Measurements from ENCODE around the gene STK32C. TPM values are rescaled to one million over a fixed set of nuclear protein-coding genes. Genes with fewer than 3 reads are reported as not detected.

STK32C gene
- total RNA-seq, 1 donor from 2014 or later: 13.6 TPM

GRCh38 chr10:132225849-132226205, 81.9 kb downstream of the STK32C start:
- FAIRE-seq: no peak

GRCh38 chr10:132225073-132225848, 82.5 kb downstream of the STK32C start:
- Histone ChIP-seq H2AFZ (ENCODE audit: low read depth, low read length) (no peak overlapping the region), H3K79me2 (ENCODE audit: insufficient read depth, low read length) (no peaks in the 10 kb centered on the region), H4K20me1 (ENCODE audit: insufficient read depth, low read length) (no peaks in the 10 kb centered on the region), H3K27me3 (ENCODE audit: insufficient read depth, low read length) (no peaks in the 10 kb centered on the region), H3K36me3 (ENCODE audit: insufficient read depth, low read length) (no peaks in the 10 kb centered on the region), H3K4me1 (ENCODE audit: insufficient read depth, low read length) (no peaks in the 10 kb centered on the region), H3K4me2 (ENCODE audit: low read length) (no peak overlapping the region), H3K27ac (ENCODE audit: low read depth, low read length) (no peak overlapping the region), H3K9me3 (ENCODE audit: insufficient read depth, low read depth, low read length) (no peaks in the 10 kb centered on the region), H3K9ac (ENCODE audit: low read length) (no peak overlapping the region), H3K4me3 (ENCODE audit: insufficient read depth, low read depth, low read length) (no peak overlapping the region)
- DNase-seq (ENCODE audit: low read depth) (no peak), FAIRE-seq (no peak)
- Mint-ChIP-seq H3K4me3 (ENCODE audit: unreplicated experiment) (no peak overlapping the region), H3K27me3 (ENCODE audit: low read depth, unreplicated experiment) (peaks cover 6% of the 10 kb centered on the region), H3K27ac (ENCODE audit: unreplicated experiment) (no peak overlapping the region), H3K36me3 (ENCODE audit: low read depth, unreplicated experiment) (peaks cover 12% of the 10 kb centered on the region), H3K4me1 (ENCODE audit: low read depth, unreplicated experiment) (peaks cover 2% of the 10 kb centered on the region), H3K9me3 (ENCODE audit: unreplicated experiment) (no peaks in the 10 kb centered on the region)
- TF ChIP-seq EZH2 (IDR thresholded peaks at IDR 0.05; ENCODE audit: insufficient read depth, low read length): no peak
- TF ChIP-seq CTCF (IDR thresholded peaks at IDR 0.05; ENCODE audit: insufficient read depth, low read depth, low read length): no peak

More at GRCh38 chr10:132225849-132226205, 81.9 kb downstream of the STK32C start:
- Histone ChIP-seq H3K79me2 (ENCODE audit: insufficient read depth, low read length) (no peaks in the 10 kb centered on the region), H4K20me1 (ENCODE audit: insufficient read depth, low read length) (no peaks in the 10 kb centered on the region), H3K9ac (ENCODE audit: low read length) (no peak overlapping the region), H3K36me3 (ENCODE audit: insufficient read depth, low read length) (no peaks in the 10 kb centered on the region), H3K27ac (ENCODE audit: low read depth, low read length) (no peak overlapping the region), H3K4me2 (ENCODE audit: low read length) (no peak overlapping the region), H3K4me3 (ENCODE audit: insufficient read depth, low read depth, low read length) (no peak overlapping the region), H2AFZ (ENCODE audit: low read depth, low read length) (no peak overlapping the region), H3K27me3 (ENCODE audit: insufficient read depth, low read length) (no peaks in the 10 kb centered on the region), H3K4me1 (ENCODE audit: insufficient read depth, low read length) (no peaks in the 10 kb centered on the region), H3K9me3 (ENCODE audit: insufficient read depth, low read depth, low read length) (no peaks in the 10 kb centered on the region)
- no peak overlapping the region for H3K27ac Mint-ChIP-seq (ENCODE audit: unreplicated experiment)
- H3K27me3 Mint-ChIP-seq (ENCODE audit: low read depth, unreplicated experiment): peaks cover 3% of the 10 kb centered on the region
- DNase-seq (ENCODE audit: low read depth): no peak
- peaks cover 2% of the 10 kb centered on the region for H3K4me1 Mint-ChIP-seq (ENCODE audit: low read depth, unreplicated experiment)
- TF ChIP-seq EZH2 (IDR thresholded peaks at IDR 0.05; ENCODE audit: insufficient read depth, low read length): no peak
- no peak for TF ChIP-seq CTCF (IDR thresholded peaks at IDR 0.05; ENCODE audit: insufficient read depth, low read depth, low read length)
- no peak overlapping the region for H3K4me3 Mint-ChIP-seq (ENCODE audit: unreplicated experiment)
- peaks cover 7% of the 10 kb centered on the region for H3K36me3 Mint-ChIP-seq (ENCODE audit: low read depth, unreplicated experiment)
- no peaks in the 10 kb centered on the region for H3K9me3 Mint-ChIP-seq (ENCODE audit: unreplicated experiment)
